Activated naive CD4-positive, alpha-beta T cell treated with anti-CD3 and anti-CD28 coated beads, Interleukin-2, amount 50 U/mL, for 24 hours (primary cell): ENCODE results near the gene C2orf42.
"Not testable (repeated sequence)": the region's sequence is repeated elsewhere in the genome, so short reads cannot be mapped to it uniquely, and the experiment has no call there.

Source experiments
- H3K27ac Mint-ChIP-seq: one replicate; pipeline ENCODE4 v1.8.0; 2021; ENCODE audit warnings: mild to moderate bottlenecking, mixed read lengths
- H3K27me3 Mint-ChIP-seq: one replicate; pipeline ENCODE4 v1.8.0; 2021; ENCODE audit warnings: mixed read lengths
- H3K36me3 Mint-ChIP-seq: one replicate; pipeline ENCODE4 v1.8.0; 2021; ENCODE audit warnings: mixed read lengths
- H3K4me1 Mint-ChIP-seq: one replicate; pipeline ENCODE4 v1.8.0; 2021; ENCODE audit warnings: mixed read lengths
- H3K4me3 Mint-ChIP-seq: one replicate; pipeline ENCODE4 v1.8.0; 2021; ENCODE audit warnings: mild to moderate bottlenecking, mixed read lengths
- H3K9me3 Mint-ChIP-seq: one replicate; pipeline ENCODE4 v1.8.0; 2021; ENCODE audit warnings: mixed read lengths

Gene C2orf42

DNA sequence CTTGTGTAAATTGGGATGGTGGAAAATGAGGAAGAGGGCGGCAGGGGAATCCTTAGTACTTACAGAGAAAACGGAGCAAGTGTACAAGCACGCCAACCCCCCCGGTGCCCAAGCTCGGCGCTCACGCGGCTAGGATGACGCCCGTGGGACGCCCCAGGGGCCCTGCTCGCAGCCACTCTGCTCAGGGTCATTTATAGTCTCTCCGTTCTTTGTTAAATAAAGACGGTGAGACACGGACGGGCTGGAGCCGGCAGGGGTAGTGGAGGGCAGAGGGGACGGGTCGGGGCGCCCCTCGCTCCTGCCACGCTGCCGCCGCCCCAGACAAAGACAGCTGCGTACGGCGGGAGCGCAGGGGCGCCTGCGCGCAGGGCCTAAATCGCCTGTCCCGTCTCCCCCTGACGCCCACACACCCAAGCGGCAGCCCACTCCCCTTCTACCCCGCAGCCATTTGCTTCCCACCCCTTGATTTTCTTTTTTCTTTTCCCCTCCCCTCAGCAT is 65.8 kb downstream of the C2orf42 start:
- no peaks in the 10 kb centered on the region for H3K9me3 Mint-ChIP-seq
- no peaks in the 10 kb centered on the region for H3K27me3 Mint-ChIP-seq
- peak overlapping the region; percentile 100 for H3K27ac Mint-ChIP-seq
- H3K36me3 Mint-ChIP-seq: peaks cover 1% of the 10 kb centered on the region
- H3K4me3 Mint-ChIP-seq: peak overlapping the region; percentile 97
- peaks cover 74% of the 10 kb centered on the region for H3K4me1 Mint-ChIP-seq

DNA sequence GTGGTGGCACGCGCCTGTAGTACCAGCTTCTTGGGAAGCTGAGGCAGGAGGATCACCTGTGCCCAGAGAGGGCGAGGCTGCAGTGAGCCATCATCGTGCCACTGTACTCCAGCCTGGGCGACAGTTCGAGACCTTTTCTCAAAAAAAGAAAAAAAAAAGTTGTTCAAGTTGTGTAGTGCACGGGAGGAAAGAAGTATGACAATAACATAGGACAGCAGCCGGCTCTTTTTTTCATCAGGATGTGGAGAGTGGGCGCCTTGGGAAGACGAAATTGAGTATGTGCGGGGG is 67.0 kb downstream of the C2orf42 start:
- Mint-ChIP-seq H3K36me3 (no peaks in the 10 kb centered on the region), H3K27me3 (no peaks in the 10 kb centered on the region), H3K4me1 (peaks cover 77% of the 10 kb centered on the region), H3K27ac (peak overlapping the region; percentile 100), H3K9me3 (no peaks in the 10 kb centered on the region), H3K4me3 (peak overlapping the region; percentile 97)

DNA sequence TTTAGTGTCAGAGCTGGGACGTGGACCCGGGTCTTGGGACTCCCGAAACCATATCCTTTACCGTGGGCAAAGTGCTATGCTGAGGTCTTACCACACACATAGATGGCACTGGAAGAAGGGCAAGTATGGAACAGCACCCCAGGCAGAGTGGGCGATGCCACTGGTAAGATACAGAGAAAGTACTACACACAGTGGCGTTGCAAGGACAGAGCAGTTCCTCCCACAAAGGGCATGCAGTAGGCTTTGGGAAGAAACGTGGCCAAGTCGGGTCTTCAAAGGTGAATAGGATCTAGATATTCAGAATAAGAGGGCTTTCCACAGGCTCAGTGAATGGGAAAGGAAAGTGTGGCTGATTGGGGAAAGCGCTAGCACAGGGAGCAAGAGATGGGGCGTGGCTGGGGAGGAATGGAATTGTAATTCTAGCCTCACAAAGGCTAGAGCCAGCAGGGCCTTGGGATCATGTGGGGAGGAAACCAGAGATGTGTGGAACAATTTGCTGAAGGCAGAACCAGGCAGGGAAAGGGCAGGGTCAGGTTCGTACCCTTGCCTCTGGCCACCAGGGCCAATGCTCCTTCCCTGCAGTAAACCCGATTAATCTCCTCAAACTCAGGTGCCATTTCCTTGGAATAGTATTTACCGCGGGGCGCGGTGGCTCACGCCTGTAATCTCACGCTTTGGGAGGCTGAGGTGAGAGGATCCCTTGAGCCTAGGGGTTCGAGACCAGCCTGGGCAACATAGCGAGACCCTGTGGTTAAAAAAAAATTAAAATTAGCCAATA is 67.6 kb downstream of the C2orf42 start:
- Mint-ChIP-seq H3K36me3 (no peaks in the 10 kb centered on the region), H3K27ac (peak overlapping the region; percentile 100), H3K4me3 (peak overlapping the region; percentile 97), H3K4me1 (peaks cover 76% of the 10 kb centered on the region), H3K9me3 (no peaks in the 10 kb centered on the region), H3K27me3 (no peaks in the 10 kb centered on the region)

DNA sequence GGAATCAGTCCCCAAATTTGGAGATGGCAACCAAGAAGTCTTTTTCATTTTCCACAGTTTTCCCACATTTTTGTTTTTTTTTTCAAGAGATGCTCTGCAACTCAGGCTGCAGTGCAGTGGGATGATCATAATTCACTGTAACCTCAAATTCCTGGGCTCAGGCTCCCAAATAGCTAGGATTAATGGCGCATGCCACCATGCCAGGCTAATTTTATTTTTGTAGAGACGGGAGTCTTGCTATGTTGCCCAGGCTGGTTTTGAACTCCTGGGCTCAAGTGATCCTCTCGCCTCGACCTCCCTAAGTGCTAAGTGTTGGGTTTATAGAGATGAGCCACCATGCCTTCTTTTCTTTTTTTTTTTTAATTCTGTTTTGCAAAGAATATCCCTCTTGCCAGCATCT is 68.3 kb downstream of the C2orf42 start:
- Mint-ChIP-seq H3K36me3 (no peaks in the 10 kb centered on the region), H3K27me3 (no peaks in the 10 kb centered on the region), H3K9me3 (no peaks in the 10 kb centered on the region), H3K27ac (peak overlapping the region; percentile 85), H3K4me1 (peaks cover 75% of the 10 kb centered on the region), H3K4me3 (no peak overlapping the region)

DNA sequence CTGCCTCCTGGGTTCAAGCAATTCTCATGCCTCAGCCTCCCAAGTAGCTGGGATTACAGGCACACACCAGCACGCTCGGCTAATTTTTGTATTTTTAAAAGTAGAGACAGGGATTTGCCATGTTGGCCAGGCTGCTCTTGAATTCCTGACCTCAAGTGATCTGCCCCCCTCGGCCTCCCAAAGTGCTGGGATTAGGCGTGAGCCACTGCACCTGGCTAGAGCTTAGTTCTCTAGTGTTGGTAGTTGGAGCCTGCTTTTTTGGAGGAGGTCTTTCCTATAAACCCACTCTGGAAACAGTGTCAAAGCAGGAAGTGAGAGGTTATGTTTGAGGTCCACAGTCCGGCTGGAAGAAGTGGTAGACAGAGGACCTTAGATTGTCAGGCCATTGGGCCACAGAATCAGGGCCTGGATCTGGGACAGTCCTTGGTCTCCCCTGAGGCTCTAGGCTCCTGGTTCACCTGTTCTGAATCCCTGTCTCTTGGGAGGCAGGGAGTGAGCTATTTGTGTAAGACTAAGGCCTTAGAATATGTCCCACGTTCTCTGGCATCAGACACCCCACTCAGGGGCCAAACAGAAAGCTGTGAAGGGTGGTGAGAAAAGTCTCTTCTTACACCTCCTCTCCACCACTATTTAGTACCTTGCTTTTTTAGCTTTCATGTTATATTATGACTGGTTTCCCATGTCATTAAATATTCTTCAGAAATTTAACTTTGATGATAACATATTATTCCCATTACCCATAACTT is 69.0 kb downstream of the C2orf42 start:
- H3K4me1 Mint-ChIP-seq: peaks cover 77% of the 10 kb centered on the region
- H3K9me3 Mint-ChIP-seq: no peaks in the 10 kb centered on the region
- no peak overlapping the region for H3K4me3 Mint-ChIP-seq
- no peaks in the 10 kb centered on the region for H3K27me3 Mint-ChIP-seq
- no peaks in the 10 kb centered on the region for H3K36me3 Mint-ChIP-seq
- H3K27ac Mint-ChIP-seq: peak overlapping the region; percentile 72

DNA sequence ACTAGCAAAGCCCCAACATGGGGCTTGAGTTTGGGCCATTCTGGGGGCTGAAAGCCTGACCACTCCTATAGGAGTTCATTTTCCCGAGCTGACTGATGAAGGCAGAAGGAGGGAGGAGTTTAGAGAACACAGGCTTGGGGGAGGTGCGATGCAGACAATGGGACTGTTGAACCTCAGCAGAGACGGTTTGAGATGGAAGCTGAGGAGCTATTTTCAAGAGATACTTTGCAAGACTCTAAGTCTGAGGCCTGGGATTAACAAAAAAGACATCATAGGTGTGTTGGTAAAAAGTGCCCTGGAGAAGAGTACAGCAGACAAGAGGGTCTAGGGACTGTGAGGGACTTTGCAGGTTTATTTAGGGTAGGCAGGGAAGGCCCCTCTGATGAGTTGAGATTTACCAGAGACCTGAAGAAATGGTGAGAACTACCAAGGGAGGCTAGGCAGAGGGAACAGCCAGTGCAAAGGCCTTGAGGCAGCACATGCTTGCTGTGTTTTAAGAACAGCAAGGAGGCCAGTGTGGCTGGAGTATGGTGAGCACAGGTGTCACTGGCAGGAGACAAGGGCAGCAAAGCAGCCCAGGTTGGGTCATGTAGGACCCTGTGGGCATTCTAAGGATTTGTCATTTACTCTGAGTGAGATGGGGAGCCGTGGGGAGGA is 71.9 kb downstream of the C2orf42 start:
- Mint-ChIP-seq H3K4me3 (no peak overlapping the region), H3K27me3 (no peaks in the 10 kb centered on the region), H3K36me3 (no peaks in the 10 kb centered on the region), H3K4me1 (peaks cover 71% of the 10 kb centered on the region), H3K9me3 (no peaks in the 10 kb centered on the region), H3K27ac (peak overlapping the region; percentile 52)

DNA sequence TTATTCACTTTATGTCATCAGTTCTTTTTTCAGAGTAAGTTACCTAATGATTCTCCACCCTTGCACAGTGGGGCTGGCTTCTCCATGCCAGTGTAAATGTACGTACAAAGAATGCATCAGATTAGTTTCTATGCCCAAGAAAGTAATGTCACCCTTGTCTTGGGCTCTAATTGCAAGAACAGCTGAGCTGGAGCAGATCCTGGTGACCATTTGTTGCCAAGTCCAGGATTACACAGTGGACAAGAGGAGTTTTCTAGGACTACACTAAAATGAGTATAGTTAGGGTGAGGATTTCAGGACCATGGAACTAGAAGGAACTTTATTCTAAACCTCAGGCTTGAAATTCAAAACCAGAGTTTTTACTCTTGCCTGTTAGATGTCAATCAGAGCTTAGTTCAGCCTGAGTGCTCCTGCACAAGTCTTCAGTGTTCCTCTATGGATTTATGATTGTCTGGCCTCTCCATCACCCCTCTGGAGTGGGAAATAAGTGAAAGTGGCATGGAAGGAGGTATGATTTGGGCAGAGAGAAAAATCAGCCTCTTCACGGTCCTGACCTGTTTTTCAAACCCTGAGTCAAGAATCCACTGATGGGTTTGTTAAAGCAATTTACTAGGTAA is 73.8 kb downstream of the C2orf42 start:
- no peaks in the 10 kb centered on the region for H3K9me3 Mint-ChIP-seq
- no peaks in the 10 kb centered on the region for H3K36me3 Mint-ChIP-seq
- peaks cover 67% of the 10 kb centered on the region for H3K4me1 Mint-ChIP-seq
- H3K4me3 Mint-ChIP-seq: no peak overlapping the region
- no peak overlapping the region for H3K27ac Mint-ChIP-seq
- H3K27me3 Mint-ChIP-seq: no peaks in the 10 kb centered on the region

DNA sequence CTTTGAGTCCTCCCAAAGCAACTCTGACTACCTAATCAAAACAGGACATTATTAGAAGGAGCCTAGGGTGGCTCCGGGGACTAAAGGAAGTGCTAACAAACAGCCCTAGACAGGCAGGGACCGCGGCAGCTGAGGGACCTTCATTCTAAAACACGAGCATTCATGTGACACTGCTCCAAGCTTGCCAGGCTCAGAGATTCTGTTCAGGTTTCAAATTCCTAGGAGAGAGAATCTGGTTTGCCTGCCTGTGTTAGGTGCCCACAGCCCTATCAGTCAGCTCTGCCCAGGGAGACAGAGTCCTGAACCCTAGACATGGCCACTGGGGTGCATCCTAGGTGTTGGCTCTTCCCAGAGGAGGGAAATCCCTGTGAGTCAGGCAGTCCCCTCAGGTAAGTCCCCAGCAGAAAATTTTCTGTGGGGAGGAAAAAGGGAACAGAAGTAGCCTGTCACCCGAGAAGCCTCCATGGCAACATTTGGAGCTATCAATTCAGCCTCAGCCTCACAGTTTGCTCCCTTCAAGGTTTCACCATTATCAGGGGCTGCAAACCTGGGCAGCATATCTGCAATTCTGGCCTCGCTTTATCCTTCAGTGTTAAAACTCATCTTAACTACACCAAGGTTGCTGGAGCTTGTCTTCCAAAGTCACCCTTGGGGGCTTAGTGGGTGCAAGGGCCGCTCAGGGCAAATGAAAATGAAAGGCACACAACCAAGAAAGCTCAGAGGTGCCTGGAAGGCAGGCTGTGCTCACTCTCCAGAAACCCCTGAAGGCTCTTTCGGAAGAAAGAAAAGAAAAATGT is 75.0 kb downstream of the C2orf42 start:
- H3K4me1 Mint-ChIP-seq: peaks cover 67% of the 10 kb centered on the region
- H3K4me3 Mint-ChIP-seq: no peak overlapping the region
- no peaks in the 10 kb centered on the region for H3K27me3 Mint-ChIP-seq
- H3K27ac Mint-ChIP-seq: no peak overlapping the region
- no peaks in the 10 kb centered on the region for H3K9me3 Mint-ChIP-seq
- no peaks in the 10 kb centered on the region for H3K36me3 Mint-ChIP-seq

DNA sequence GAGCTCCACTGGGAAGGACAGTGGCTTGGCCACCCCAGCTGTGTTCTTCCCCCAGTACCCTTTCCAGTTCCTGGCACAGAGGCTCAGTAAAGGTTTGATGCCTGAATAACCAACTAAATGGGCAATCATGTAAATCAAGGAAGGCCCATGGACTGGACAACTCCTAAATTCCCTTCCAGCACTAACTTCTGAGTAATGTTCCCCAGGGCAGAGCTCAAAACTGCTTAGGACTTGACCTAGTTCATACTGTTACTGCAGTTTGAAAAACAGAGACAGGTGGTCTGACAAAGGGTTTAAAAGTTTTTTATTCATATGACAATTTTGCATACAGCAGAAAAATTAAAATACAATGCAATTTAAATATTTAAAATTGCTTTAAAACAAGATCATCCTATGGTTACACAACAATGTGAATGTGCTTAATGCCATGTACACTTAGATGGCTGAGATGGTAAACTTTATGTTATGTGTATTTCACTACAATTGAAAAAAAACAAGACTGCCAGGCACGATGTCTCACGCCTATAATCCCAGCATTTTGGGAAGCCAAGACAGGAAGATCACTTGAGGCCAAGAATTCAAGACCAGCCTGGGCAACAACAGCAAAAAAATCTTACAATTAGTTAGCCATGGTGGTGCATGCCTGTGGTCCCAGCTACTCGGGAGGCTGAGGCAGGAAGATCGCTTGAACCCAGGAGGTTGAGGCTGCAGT is 77.3 kb downstream of the C2orf42 start:
- H3K27ac Mint-ChIP-seq: peak overlapping the region; percentile 52
- H3K27me3 Mint-ChIP-seq: no peaks in the 10 kb centered on the region
- H3K36me3 Mint-ChIP-seq: no peaks in the 10 kb centered on the region
- H3K4me1 Mint-ChIP-seq: peaks cover 69% of the 10 kb centered on the region
- H3K4me3 Mint-ChIP-seq: no peak overlapping the region
- no peaks in the 10 kb centered on the region for H3K9me3 Mint-ChIP-seq

DNA sequence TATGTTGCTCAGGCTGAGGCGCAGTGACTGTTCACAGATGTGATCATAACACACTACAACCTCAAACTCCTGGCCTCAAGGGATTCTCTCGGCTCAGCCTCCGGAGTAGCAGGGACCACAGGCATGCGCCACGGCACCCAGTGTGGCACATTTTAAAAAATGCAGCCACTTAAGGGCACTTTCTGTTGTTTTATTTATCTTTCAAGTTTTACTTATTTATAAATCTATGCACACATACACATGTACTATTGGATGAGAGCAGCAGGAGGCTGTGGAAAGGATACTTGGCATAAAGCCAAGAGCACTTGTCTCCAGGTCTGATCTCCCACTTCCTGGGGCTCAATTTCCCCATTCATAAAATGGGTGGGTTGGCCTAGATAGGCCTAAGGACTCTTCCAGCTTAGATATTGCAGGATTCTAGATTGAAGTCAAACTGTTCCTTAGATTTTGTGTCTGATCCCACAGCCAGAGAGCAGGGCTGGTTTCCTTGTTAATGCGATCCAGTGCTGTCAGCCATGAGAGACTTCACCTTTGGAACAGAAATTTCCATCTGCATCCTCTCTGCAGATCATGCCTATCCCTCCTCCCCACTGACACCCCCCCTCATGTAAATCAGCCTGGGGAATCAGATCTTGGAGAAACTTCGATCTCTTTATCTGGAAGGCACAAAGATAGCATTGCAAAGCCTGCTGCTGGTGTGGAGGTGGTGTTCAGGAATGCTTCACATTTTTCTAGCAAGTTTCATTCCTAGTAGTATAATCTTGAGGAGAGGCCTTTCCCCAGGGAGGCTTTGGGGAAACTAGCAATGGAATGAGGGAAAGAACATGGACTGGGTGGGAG is 78.8 kb downstream of the C2orf42 start:
- H3K27ac Mint-ChIP-seq: no peak overlapping the region

DNA sequence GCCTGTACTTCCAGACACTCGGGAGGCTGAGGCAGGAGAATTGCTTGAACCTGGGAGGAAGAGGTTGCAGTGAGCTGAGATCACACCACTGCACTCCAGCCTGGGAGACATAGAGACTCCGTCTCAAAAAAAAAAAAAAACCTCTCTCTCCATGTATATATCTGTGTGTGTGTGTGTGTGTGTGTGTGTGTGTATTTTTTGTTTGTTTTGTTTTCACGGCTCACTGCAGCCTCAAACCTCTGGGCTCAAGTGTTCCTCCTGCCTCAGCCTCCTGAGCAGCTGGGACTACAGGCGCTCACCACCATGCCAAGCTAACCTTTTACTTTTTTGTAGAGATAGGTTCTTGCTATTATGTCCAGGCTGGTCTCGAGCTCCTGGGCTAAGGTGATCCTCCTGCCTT is 80.4 kb downstream of the C2orf42 start:
- peaks cover 59% of the 10 kb centered on the region for H3K4me1 Mint-ChIP-seq
- not testable (repeated sequence) for H3K27me3 Mint-ChIP-seq, H3K9me3 Mint-ChIP-seq, H3K27ac Mint-ChIP-seq, H3K4me3 Mint-ChIP-seq, H3K36me3 Mint-ChIP-seq

More for the DNA sequence above, 78.8 kb downstream of the C2orf42 start:
- Mint-ChIP-seq H3K4me1 (peaks cover 72% of the 10 kb centered on the region), H3K36me3 (no peaks in the 10 kb centered on the region), H3K9me3 (no peaks in the 10 kb centered on the region), H3K4me3 (no peak overlapping the region), H3K27me3 (no peaks in the 10 kb centered on the region)

DNA sequence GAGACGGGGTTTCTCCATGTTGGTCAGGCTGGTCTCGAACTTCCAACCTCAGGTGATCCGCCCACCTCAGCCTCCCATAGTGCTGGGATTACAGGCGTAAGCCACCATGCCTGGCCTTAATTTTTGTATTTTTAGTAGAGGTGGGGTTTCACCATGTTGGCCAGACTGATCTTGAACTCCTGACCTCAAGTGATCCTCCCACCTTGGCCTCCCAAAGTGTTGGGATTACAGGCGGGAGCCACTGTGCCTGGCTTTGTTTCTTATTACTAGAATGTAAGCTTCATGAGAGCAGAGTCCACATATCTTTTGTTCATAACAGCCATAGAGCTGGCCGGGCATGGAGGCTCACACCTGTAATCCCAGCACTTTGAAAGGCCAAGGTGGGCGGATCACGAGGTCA is 84.7 kb downstream of the C2orf42 start:
- H3K4me3 Mint-ChIP-seq, H3K27ac Mint-ChIP-seq, H3K9me3 Mint-ChIP-seq, H3K27me3 Mint-ChIP-seq, H3K36me3 Mint-ChIP-seq: not testable (repeated sequence)
- H3K4me1 Mint-ChIP-seq: peaks cover 61% of the 10 kb centered on the region

DNA sequence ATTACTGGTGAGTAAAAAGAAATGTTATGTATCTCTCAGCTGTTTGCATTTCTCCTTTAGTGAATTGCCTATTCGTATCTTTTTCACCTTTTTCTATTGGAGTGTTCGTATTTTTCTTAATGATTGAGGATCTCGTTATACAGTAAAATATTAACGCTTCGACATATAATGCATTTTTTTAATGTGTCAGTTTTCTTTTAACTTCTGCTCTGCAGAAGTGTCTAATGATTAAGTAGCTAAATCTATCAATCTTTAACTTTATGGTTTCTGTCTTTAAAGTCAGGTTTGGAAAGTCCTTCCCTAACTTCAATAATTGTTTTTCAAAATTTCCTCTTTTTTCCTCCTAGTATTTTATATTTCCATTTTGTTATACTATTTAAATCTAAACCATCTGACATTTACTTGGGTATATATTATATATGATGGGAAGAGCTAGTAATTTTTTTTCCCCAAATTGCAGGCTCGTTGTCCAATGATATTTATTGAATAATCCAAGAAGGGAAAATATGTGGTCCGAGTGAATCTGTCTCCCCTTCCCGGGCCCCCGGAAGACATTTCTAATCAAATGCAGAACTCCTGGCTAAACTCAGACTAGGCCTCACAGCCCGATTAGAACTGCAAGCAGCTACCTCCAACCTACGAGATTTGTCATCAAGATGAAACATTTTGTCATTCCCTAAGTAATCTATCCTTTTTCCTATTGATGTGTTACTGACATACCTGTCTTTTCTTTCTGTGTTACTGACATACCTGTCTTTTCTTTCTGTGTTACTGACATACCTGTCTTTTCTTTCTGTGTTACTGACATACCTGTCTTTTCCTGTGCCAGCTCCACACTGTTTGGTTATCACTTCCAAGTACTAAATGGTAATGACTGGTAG is 86.3 kb downstream of the C2orf42 start:
- Mint-ChIP-seq H3K27ac (peak overlapping the region; percentile 87), H3K36me3 (no peaks in the 10 kb centered on the region), H3K4me1 (peaks cover 59% of the 10 kb centered on the region), H3K4me3 (peak overlapping the region; percentile 80), H3K27me3 (no peaks in the 10 kb centered on the region), H3K9me3 (no peaks in the 10 kb centered on the region)
